Gastrocnemius medialis (tissue), 4 donors: ENCODE results near the gene DPPA2. TPM values are rescaled to one million over a fixed set of nuclear protein-coding genes. Genes with fewer than 3 reads are reported as not detected.

Experiments used
- ATAC-seq, 2 donors: fragments of 150-250 bp; one replicate each; pipeline ENCODE4 v1.9.1; 2016
- DNase-seq, 2 donors: peaks; one replicate each; pipeline ENCODE4 v3.0.0-alpha.2; 2019
- H3K27ac ChIP-seq, 4 donors: fragments of 200-600 bp; sonication (generic); 1 replicate in 1 of 4; 2 replicates in 3 of 4; pipeline ENCODE4 v1.5.1; 2016 to 2018; ENCODE audit warnings: mild to moderate bottlenecking in 2 of 4, moderate library complexity in 1 of 4
- H3K27me3 ChIP-seq, 3 donors: fragments of 200-600 bp; sonication (generic) in 2 of 3; 1 replicate in 1 of 3; 2 replicates in 2 of 3; pipeline versions ENCODE4 v1.5.1 to v1.6.0; 2016 to 2019; ENCODE audit warnings: mild to moderate bottlenecking in 1 of 3, moderate library complexity in 1 of 3
- H3K36me3 ChIP-seq, 2 donors: fragments of 200-600 bp; sonication (generic) in 1 of 2; one replicate each; pipeline ENCODE4 v1.5.1; 2017 to 2018
- H3K4me1 ChIP-seq, 2 donors: fragments of 200-600 bp; sonication (generic) in 1 of 2; one replicate each; pipeline ENCODE4 v1.5.1; 2016 to 2017; ENCODE audit warnings: mild to moderate bottlenecking in 2 of 2
- H3K4me3 ChIP-seq, 4 donors: fragments of 200-600 bp; sonication (generic) in 3 of 4; 1 replicate in 1 of 4; 2 replicates in 3 of 4; pipeline ENCODE4 v1.5.1; 2016 to 2019; ENCODE audit warnings: mild to moderate bottlenecking in 2 of 4
- H3K9me3 ChIP-seq, 3 donors: fragments of 200-600 bp; sonication (generic) in 2 of 3; 1 replicate in 1 of 3; 2 replicates in 2 of 3; pipeline ENCODE4 v1.5.1; 2016 to 2019
- CTCF ChIP-seq, 5 experiments: fragments of 450-650 bp in 3 of 5; fragments of 200-600 bp in 2 of 5; sonication (generic) in 2 of 5; IDR thresholded peaks in 4 of 5; conservative IDR thresholded peaks in 1 of 5; 1 replicate in 4 of 5; 2 replicates in 1 of 5; pipeline ENCODE4 v1.5.1; 2016 to 2019; ENCODE audit warnings: antibody characterized with exemption in 5 of 5, mild to moderate bottlenecking in 3 of 5, moderate library complexity in 3 of 5
- POLR2A ChIP-seq, 2 donors: fragments of 450-650 bp; IDR thresholded peaks; one replicate each; pipeline ENCODE4 v1.6.1; 2017; ENCODE audit warnings: antibody characterized with exemption in 2 of 2, mild to moderate bottlenecking in 2 of 2, moderate library complexity in 2 of 2
- in situ Hi-C, 4 donors: fragments of 200-750 bp; cut with MboI; loops; one replicate each; pipeline versions ENCODE4 v1.15.0 to v1.8.0; 2017; ENCODE audit warnings: low sequenced_read_pairs in 4 of 4
- intact Hi-C: fragments of 100-400 bp; cut with DNase I; formaldehyde crosslinking; loops from one replicate; pipeline ENCODE4 v1.15.1; 2023; ENCODE audit warnings: low total_unique reads
- total RNA-seq, 4 donors: library from RNA; depleted of rRNA; stranded (reverse); fragments of >200 nt; gene quantifications; one replicate each; pipeline versions ENCODE4 v1.1.0 to v1.2.3, GENCODE V29; 2016

Gene DPPA2
- total RNA-seq, 4 donors from 2014 or later: not detected

- no peaks in the 10 kb centered on the region for H3K36me3 ChIP-seq
- DNase-seq (no peak), ATAC-seq (no peak)
- H3K4me3 ChIP-seq: no peak overlapping the region
- intact Hi-C loops: no loop called here
- in situ Hi-C loops: no loop called here
- H3K27ac ChIP-seq: no peak overlapping the region
- no peaks in the 10 kb centered on the region for H3K4me1 ChIP-seq
- TF ChIP-seq POLR2A (IDR thresholded peaks at IDR 0.05) (no peak), CTCF (IDR thresholded peaks at IDR 0.05 in 4 of 5, conservative IDR thresholded peaks at IDR 0.05 in 1 of 5) (no peak)
- no peaks in the 10 kb centered on the region for H3K9me3 ChIP-seq
- no peaks in the 10 kb centered on the region for H3K27me3 ChIP-seq
Observed at GRCh38 chr3:109297496-109297895, 18.8 kb downstream of the DPPA2 start.

GRCh38 chr3:109284071-109284470 is 32.2 kb downstream of the DPPA2 start:
- Histone ChIP-seq H3K36me3 (no peaks in the 10 kb centered on the region), H3K27ac (no peak overlapping the region), H3K4me3 (no peak overlapping the region), H3K4me1 (no peaks in the 10 kb centered on the region), H3K9me3 (no peaks in the 10 kb centered on the region), H3K27me3 (no peaks in the 10 kb centered on the region)
- intact Hi-C loops: no loop called here
- in situ Hi-C loops: no loop called here
- ATAC-seq: no peak
- no peak for DNase-seq
- TF ChIP-seq CTCF (IDR thresholded peaks at IDR 0.05 in 4 of 5, conservative IDR thresholded peaks at IDR 0.05 in 1 of 5): no peak
- TF ChIP-seq POLR2A (IDR thresholded peaks at IDR 0.05): no peak

- Histone ChIP-seq H3K4me1 (no peaks in the 10 kb centered on the region), H3K27me3 (no peaks in the 10 kb centered on the region), H3K4me3 (no peak overlapping the region), H3K36me3 (no peaks in the 10 kb centered on the region), H3K9me3 (no peaks in the 10 kb centered on the region), H3K27ac (no peak overlapping the region)
- intact Hi-C loops (no loop called here), in situ Hi-C loops (no loop called here)
- ATAC-seq (no peak), DNase-seq (no peak)
- TF ChIP-seq POLR2A (IDR thresholded peaks at IDR 0.05): no peak
- no peak for TF ChIP-seq CTCF (IDR thresholded peaks at IDR 0.05 in 4 of 5, conservative IDR thresholded peaks at IDR 0.05 in 1 of 5)
Observed at GRCh38 chr3:109278546-109278945, 37.8 kb downstream of the DPPA2 start.

- intact Hi-C loops: no loop called here
- TF ChIP-seq CTCF (IDR thresholded peaks at IDR 0.05 in 4 of 5, conservative IDR thresholded peaks at IDR 0.05 in 1 of 5): no peak
- TF ChIP-seq POLR2A (IDR thresholded peaks at IDR 0.05): no peak
- no peak for ATAC-seq
Observed at GRCh38 chr3:109278141-109278540, 38.2 kb downstream of the DPPA2 start.

GRCh38 chr3:109275702-109276293 is 40.5 kb downstream of the DPPA2 start:
- no peak overlapping the region for H3K4me3 ChIP-seq
- no peak for DNase-seq
- ATAC-seq: no peak
- no peaks in the 10 kb centered on the region for H3K9me3 ChIP-seq
- intact Hi-C loops: no loop called here
- no peak for TF ChIP-seq CTCF (IDR thresholded peaks at IDR 0.05 in 4 of 5, conservative IDR thresholded peaks at IDR 0.05 in 1 of 5)
- no peaks in the 10 kb centered on the region for H3K4me1 ChIP-seq
- no peaks in the 10 kb centered on the region for H3K27me3 ChIP-seq
- no peak overlapping the region for H3K27ac ChIP-seq
- in situ Hi-C loops: no loop called here
- no peaks in the 10 kb centered on the region for H3K36me3 ChIP-seq

More at GRCh38 chr3:109278141-109278540, 38.2 kb downstream of the DPPA2 start:
- H3K27ac ChIP-seq: no peak overlapping the region
- in situ Hi-C loops: no loop called here
- no peaks in the 10 kb centered on the region for H3K9me3 ChIP-seq
- H3K4me3 ChIP-seq: no peak overlapping the region
- no peaks in the 10 kb centered on the region for H3K27me3 ChIP-seq
- H3K4me1 ChIP-seq: no peaks in the 10 kb centered on the region
- H3K36me3 ChIP-seq: no peaks in the 10 kb centered on the region
- DNase-seq: no peak
